Measurements from ENCODE around the gene KIAA0753. TPM values are rescaled to one million over a fixed set of nuclear protein-coding genes. Genes with fewer than 3 reads are reported as not detected.

The KIAA0753 gene
- total RNA-seq, 6 donors from 2014 or later: 12.4 to 58.7 (median 19.7) TPM

- H3K27me3 ChIP-seq: no peaks in the 10 kb centered on the region
- H3K36me3 ChIP-seq: peaks cover 0 to 58% (median 17%) of the 10 kb centered on the region in 4 donors
- no peak overlapping the region for H3K4me3 ChIP-seq
- DNase-seq (no peak), ATAC-seq (ENCODE audit: low FRiP score in 2 of 2) (no peak)
- peaks cover 20 to 39% (median 30%) of the 10 kb centered on the region in 4 donors for H3K4me1 ChIP-seq
- TF ChIP-seq CTCF (IDR thresholded peaks at IDR 0.05) (no peak), EP300 (IDR thresholded peaks at IDR 0.05) (no peak), POLR2A (IDR thresholded peaks at IDR 0.05) (no peak), POLR2AphosphoS5 (IDR thresholded peaks at IDR 0.05) (no peak)
- H3K27ac ChIP-seq: peak overlapping the region in 1 of 4 donors; percentile 14
- no peaks in the 10 kb centered on the region for H3K9me3 ChIP-seq
- WGBS, 2 donors: 71 to 78% methylated on average over 5 of the region's 5 CpGs
Measured at GRCh38 chr17:6643451-6644125, 3.1 kb upstream of the KIAA0753 start.

GRCh38 chr17:6642592-6642991 lies 2.1 kb upstream of the KIAA0753 start:
- ATAC-seq (ENCODE audit: low FRiP score in 2 of 2) (no peak), DNase-seq (no peak)
- Histone ChIP-seq H3K27me3 (no peaks in the 10 kb centered on the region), H3K36me3 (peaks cover 0 to 48% (median 14%) of the 10 kb centered on the region in 4 donors), H3K4me3 (peak overlapping the region in 1 of 4 donors; percentile 83), H3K4me1 (peaks cover 17 to 43% (median 30%) of the 10 kb centered on the region in 4 donors), H3K9me3 (no peaks in the 10 kb centered on the region), H3K27ac (no peak overlapping the region)
- 63 to 64% methylated on average over 2 of the region's 2 CpGs for WGBS, 2 donors
- TF ChIP-seq POLR2A (IDR thresholded peaks at IDR 0.05): no peak

GRCh38 chr17:6641247-6641863 lies 844 bp upstream of the KIAA0753 start:
- no peak for DNase-seq
- H3K4me1 ChIP-seq: peaks cover 17 to 49% (median 30%) of the 10 kb centered on the region in 4 donors
- WGBS, 2 donors: 5 to 6% methylated on average over 18 to 20 of the region's 20 CpGs
- peak overlapping the region; percentile 66 to 95 (median 81) for H3K4me3 ChIP-seq
- no peaks in the 10 kb centered on the region for H3K9me3 ChIP-seq
- peak; percentile 17 to 29 for ATAC-seq (ENCODE audit: low FRiP score in 2 of 2)
- peaks cover 0 to 37% (median 11%) of the 10 kb centered on the region in 4 donors for H3K36me3 ChIP-seq
- TF ChIP-seq CTCF (IDR thresholded peaks at IDR 0.05): peak in 1 of 6 experiments; percentile 2
- TF ChIP-seq POLR2AphosphoS5 (IDR thresholded peaks at IDR 0.05): no peak
- H3K27me3 ChIP-seq: no peaks in the 10 kb centered on the region
- H3K27ac ChIP-seq: peak overlapping the region; percentile 74 to 92 (median 89)

GRCh38 chr17:6639586-6640535 lies 650 bp downstream of the KIAA0753 start:
- 2% methylated on average over 26 of the region's 67 CpGs; no CpG with 5 or more reads in 1 of the 2 donors for WGBS, 2 donors
- ATAC-seq (ENCODE audit: low FRiP score in 2 of 2): peak; percentile 72 to 75

More at GRCh38 chr17:6639586-6640535, 650 bp downstream of the KIAA0753 start:
- TF ChIP-seq POLR2AphosphoS5 (IDR thresholded peaks at IDR 0.05): no peak
- no peak for TF ChIP-seq CTCF (IDR thresholded peaks at IDR 0.05)
- no peak for TF ChIP-seq POLR2A (IDR thresholded peaks at IDR 0.05)
- no peak for TF ChIP-seq EP300 (IDR thresholded peaks at IDR 0.05)
- peak overlapping the region; percentile 74 to 92 (median 89) for H3K27ac ChIP-seq
- peaks cover 0 to 23% (median 11%) of the 10 kb centered on the region in 4 donors for H3K36me3 ChIP-seq
- DNase-seq: peak; percentile 44 to 89
- peaks cover 17 to 49% (median 30%) of the 10 kb centered on the region in 4 donors for H3K4me1 ChIP-seq
- H3K4me3 ChIP-seq: peak overlapping the region; percentile 66 to 95 (median 81)
- H3K27me3 ChIP-seq: no peaks in the 10 kb centered on the region
- no peaks in the 10 kb centered on the region for H3K9me3 ChIP-seq
